Heart right ventricle (tissue), 16 donors: ENCODE data around the gene RNF152. TPM values are rescaled to one million over a fixed set of nuclear protein-coding genes. Genes with fewer than 3 reads are reported as not detected.
"Not testable (repeated sequence)": the region's sequence is repeated elsewhere in the genome, so short reads cannot be mapped to it uniquely, and the experiment has no call there.

Experiments used
- ATAC-seq, 8 donors: fragments of 200-7000 bp; cut with Tn5 transposase; one replicate each; pipeline ENCODE4 v1.9.1; 2020; ENCODE audit warnings: mild to moderate bottlenecking in 8 of 8, moderate library complexity in 8 of 8, moderate number of reproducible peaks in 1 of 8
- DNase-seq, 2 donors: peaks; one replicate each; pipeline ENCODE4 v3.0.0-alpha.2; 2020
- H3K27ac ChIP-seq, 10 donors: fragments of 200-600 bp; sonication (generic) in 2 of 10; one replicate each; pipeline versions ENCODE4 v1.5.0 to v1.8.0; 2020 to 2022; ENCODE audit warnings: mild to moderate bottlenecking in 3 of 10
- H3K27me3 ChIP-seq, 7 donors: fragments of 200-600 bp; one replicate each; pipeline ENCODE4 v1.8.0; 2021 to 2022; ENCODE audit warnings: mild to moderate bottlenecking in 2 of 7
- H3K36me3 ChIP-seq, 9 donors: fragments of 200-600 bp; sonication (generic) in 1 of 9; one replicate each; pipeline versions ENCODE4 v1.5.0 to v1.8.0; 2020 to 2022; ENCODE audit warnings: mild to moderate bottlenecking in 2 of 9
- H3K4me1 ChIP-seq, 9 donors: fragments of 200-600 bp; sonication (generic) in 1 of 9; one replicate each; pipeline versions ENCODE4 v1.5.0 to v1.8.0; 2020 to 2022; ENCODE audit warnings: mild to moderate bottlenecking in 4 of 9
- H3K4me3 ChIP-seq, 10 donors: fragments of 200-600 bp; sonication (generic) in 2 of 10; one replicate each; pipeline versions ENCODE4 v1.5.0 to v1.8.0; 2020 to 2022; ENCODE audit warnings: mild to moderate bottlenecking in 7 of 10, moderate library complexity in 2 of 10
- H3K9me3 ChIP-seq, 11 donors: fragments of 200-600 bp in 10 of 11; sonication (generic) in 2 of 11; one replicate each; pipeline versions ENCODE4 v1.5.0 to v1.8.0; 2013 to 2022; ENCODE audit warnings: mild to moderate bottlenecking in 2 of 11, control low read depth in 1 of 11, moderate library complexity in 1 of 11
- CTCF ChIP-seq, 9 donors: fragments of 200-600 bp; sonication (generic) in 2 of 9; IDR thresholded peaks; one replicate each; pipeline versions ENCODE4 v1.5.0 to v1.8.0; 2021 to 2022; ENCODE audit warnings: antibody characterized with exemption in 9 of 9, mild to moderate bottlenecking in 5 of 9, moderate library complexity in 1 of 9
- WGBS, 2 donors: extraction: QIAGEN DNeasy Blood & Tissue Kit; methylation state at CpG; one replicate each; pipeline ENCODE4 v1.1.7; 2013; ENCODE audit warnings: inconsistent platforms in 1 of 2; 5-methylcytosine and 5-hydroxymethylcytosine counted together
- intact Hi-C, 10 donors: fragments of 100-400 bp; cut with DNase I; formaldehyde crosslinking; loops; one replicate each; pipeline versions ENCODE4 v1.11.1 to v1.14.2; 2022
- polyA plus RNA-seq, 2 donors: library from polyadenylated mRNA; stranded (reverse); fragments of 200-250 nt; gene quantifications; one replicate each; pipeline ENCODE4 v1.2.3, GENCODE V29; 2013
- total RNA-seq, 10 donors: library from RNA; stranded (reverse); fragmentation: NEBNext Ultra II Directional in 3 of 10; extraction: Animal tissue kit (Norgen Biotek cat#: 25700) in 3 of 10; gene quantifications; one replicate each; pipeline versions ENCODE4 v1.2.1 to v1.2.4, GENCODE V29; 2021 to 2023
- donor health status: Arrhythmogenic right ventricular cardiomyopathy.
- donor health status: ischemic (EF 13 %, LVEDD 7.1; RV severe dilation, severe dysfunction).
- donor health status: healthy with polysubstance abuse.
- donor health status: DM: no; HTN: yes; CAD: no.
- donor health status: DM: no; HTN: no; CAD: no.
- donor health status: ischemic (EF 25% LVEDD 6.9; RV normal size, moderate dysfunction).
- donor health status: ischemic (EF 25% LVEDD 5.7; RV mildly dilated, moderate dysfunction).
- donor health status: healthy.
- donor health status: DM: yes; HTN: yes; CAD: no.
- donor health status: Ischemic cardiomyopathy.
- donor health status: ischemic (EF 35%, LVEDD 5.7; RV mildly dilated, moderate dysfunction).
- donor health status: nonischemic (EF 11% LVEDD 7.7; RV severe dilation, severe dysfunction).
- donor health status: DM: yes; HTN: yes; CAD: no.
- donor health status: PGD.
- donor health status: ischemic (EF 29% LVEDD 5.4; RV normal size, mild dysfunction).
- donor health status: nonischemic (EF 23%, LVEDD 6.1; RV moderate dilation, normal function).

The RNF152 gene
- total and polyA plus RNA-seq, 12 donors = 1.7 to 19.1 (median 10.9) TPM

- DNase-seq (no peak), ATAC-seq (no peak)
- Histone ChIP-seq H3K4me3 (no peak overlapping the region), H3K27me3 (no peaks in the 10 kb centered on the region), H3K36me3 (no peaks in the 10 kb centered on the region), H3K4me1 (no peaks in the 10 kb centered on the region), H3K27ac (no peak overlapping the region), H3K9me3 (peaks cover 0 to 2% (median 0%) of the 10 kb centered on the region in 11 donors)
- TF ChIP-seq CTCF (IDR thresholded peaks at IDR 0.05) = no peak
- 73 to 77% methylated on average over 2 of the region's 2 CpGs for WGBS, 2 donors
- intact Hi-C loops = loop anchor here in 2 of 10 donors (5.0 to 10.0 kb wide), 2 partner anchors 36 to 61 kb away; no protein-coding TSS in a partner anchor
Observed at GRCh38 chr18:61803393-61803792, 89.4 kb downstream of the RNF152 start.

DNA sequence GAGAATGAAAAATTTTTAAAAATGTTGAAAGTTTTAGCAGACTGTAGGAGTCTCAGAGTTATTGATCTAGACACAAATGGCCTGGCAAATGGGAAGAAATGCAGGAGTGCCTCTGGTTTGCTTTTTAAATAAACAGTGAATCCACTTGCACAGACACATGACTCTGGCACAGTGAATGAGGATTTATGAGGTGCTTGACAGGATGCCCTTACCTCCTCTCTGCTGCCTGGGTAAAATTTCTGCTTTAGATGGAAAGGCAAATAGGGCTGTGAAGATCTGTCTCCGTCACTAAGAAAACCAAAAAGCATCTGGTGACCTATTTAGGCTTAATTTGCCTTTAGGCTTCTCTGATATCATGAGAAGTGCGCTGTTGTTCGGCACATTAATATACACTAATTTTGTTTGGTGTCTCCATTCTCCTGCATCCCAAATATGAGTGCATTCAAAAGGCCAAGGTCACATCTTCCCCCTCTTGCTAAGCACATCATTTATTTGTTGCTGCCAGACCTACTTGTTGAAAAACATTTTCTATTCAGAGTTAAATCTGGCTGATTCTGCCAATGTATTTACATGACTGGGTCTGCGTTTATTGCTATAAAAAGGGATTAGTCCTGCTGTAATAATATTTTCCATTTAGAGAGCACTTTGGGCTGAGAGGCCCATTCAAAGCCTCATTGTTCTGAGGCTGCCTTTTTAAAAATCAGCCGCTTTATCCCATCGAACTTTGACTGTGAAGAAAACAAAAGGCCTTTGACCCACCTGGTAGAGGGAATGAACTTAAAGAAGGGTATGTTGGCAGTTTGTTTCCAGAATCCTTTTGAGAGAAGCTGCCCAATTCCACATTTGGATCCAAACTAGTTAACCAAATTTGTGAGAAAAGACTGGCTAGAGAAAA, 94.9 kb downstream of the RNF152 start:
- no peak for TF ChIP-seq CTCF (IDR thresholded peaks at IDR 0.05)
- no peak overlapping the region for H3K4me3 ChIP-seq
- peaks cover 0 to 11% (median 0%) of the 10 kb centered on the region in 11 donors for H3K9me3 ChIP-seq
- intact Hi-C loops = no loop called here
- DNase-seq (no peak), ATAC-seq (no peak)
- H3K27ac ChIP-seq = no peak overlapping the region
- no peaks in the 10 kb centered on the region for H3K36me3 ChIP-seq
- H3K4me1 ChIP-seq = no peaks in the 10 kb centered on the region
- 92 to 93% methylated on average over 6 of the region's 6 CpGs for WGBS, 2 donors
- H3K27me3 ChIP-seq = no peaks in the 10 kb centered on the region

- DNase-seq (no peak), ATAC-seq (no peak)
- H3K9me3 ChIP-seq = peaks cover 0 to 25% (median 0%) of the 10 kb centered on the region in 11 donors
- intact Hi-C loops = no loop called here
- H3K27ac ChIP-seq = no peak overlapping the region
- no peaks in the 10 kb centered on the region for H3K4me1 ChIP-seq
- H3K27me3 ChIP-seq = no peaks in the 10 kb centered on the region
- H3K4me3 ChIP-seq = no peak overlapping the region
- H3K36me3 ChIP-seq = no peaks in the 10 kb centered on the region
- WGBS, 2 donors = 87 to 88% methylated on average over 3 of the region's 3 CpGs
- no peak for TF ChIP-seq CTCF (IDR thresholded peaks at IDR 0.05)
Observed at GRCh38 chr18:61791031-61791430, 101.8 kb downstream of the RNF152 start.

DNA sequence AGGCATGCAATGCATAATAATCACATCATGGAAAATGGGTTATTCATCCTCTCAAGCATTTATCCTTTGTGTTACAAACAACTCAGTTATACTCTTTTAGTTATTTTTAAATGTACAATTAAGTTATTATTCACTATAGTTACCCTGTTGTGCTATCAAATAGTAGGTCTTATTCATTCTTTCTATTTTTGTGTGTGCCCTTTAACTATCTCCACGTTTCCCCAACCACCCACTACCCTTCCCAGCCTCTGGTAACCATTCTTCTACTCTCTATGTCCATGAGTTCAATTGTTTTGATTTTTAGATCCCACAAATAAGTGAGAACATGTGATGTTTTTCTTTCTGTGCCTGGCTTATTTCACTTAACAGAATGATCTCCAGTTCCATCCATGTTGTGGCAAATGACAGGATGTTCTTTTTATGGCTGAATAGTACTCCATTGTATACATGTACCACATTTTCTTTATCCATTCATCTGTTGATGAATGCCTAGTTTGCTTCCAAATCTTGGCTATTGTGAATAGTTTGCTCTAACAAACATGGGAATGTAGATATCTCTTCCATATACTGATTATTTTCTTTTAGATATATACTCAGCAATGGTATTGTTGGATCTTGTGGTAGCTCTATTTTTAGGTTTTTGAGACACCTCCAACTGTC, 105.7 kb downstream of the RNF152 start:
- ATAC-seq, H3K4me1 ChIP-seq, H3K27me3 ChIP-seq, intact Hi-C loops, H3K4me3 ChIP-seq, DNase-seq, H3K36me3 ChIP-seq, H3K27ac ChIP-seq: not testable (repeated sequence)
- peaks cover 0 to 25% (median 0%) of the 10 kb centered on the region in 11 donors for H3K9me3 ChIP-seq
- 92 to 93% methylated on average over 1 of the region's 1 CpG for WGBS, 2 donors
